SU-DHL-6 (cell line): ENCODE results near the gene PCCB.

ENCODE experiments used
- CTCF ChIP-seq: fragments of 200-600 bp; sonication (generic); IDR thresholded peaks from one replicate; pipeline ENCODE4 v1.5.1; 2017; ENCODE audit warnings: antibody characterized with exemption, mild to moderate bottlenecking, low read length, moderate library complexity; ENCODE audit not compliant: insufficient read depth, poor library complexity, severe bottlenecking
- EZH2phosphoT487 ChIP-seq: fragments of 200-600 bp; sonication (generic), shearing (Covaris generic); conservative IDR thresholded peaks from 2 replicates; pipeline ENCODE4 v1.6.1; 2018; ENCODE audit warnings: mild to moderate bottlenecking, antibody characterized with exemption, low read length, moderate library complexity, mixed read lengths

GRCh38 chr3:136353461-136353860 lies 103.3 kb downstream of the PCCB start:
- TF ChIP-seq CTCF (no peak), EZH2phosphoT487 (no peak)
